HL-60 (cell line): ENCODE data around the gene MPG.
A peak's percentile ranks its signal among the peaks of the same experiment; 100 is the strongest.
"Not testable (repeated sequence)": the region's sequence is repeated elsewhere in the genome, so short reads cannot be mapped to it uniquely, and the experiment has no call there.

Experiments
- DNase-seq, 2 experiments: peaks; one replicate each; pipeline ENCODE4 v3.0.0-alpha.2; 2010 to 2020; ENCODE audit warnings: low read depth in 1 of 2, low spot score in 1 of 2
- H3K27ac ChIP-seq: fragments of 250-450 bp; sonication (Bioruptor Pico); replicated peaks from 2 replicates; pipeline ENCODE4 v1.5.1; 2020; ENCODE audit warnings: mild to moderate bottlenecking, moderate library complexity
- H3K27me3 ChIP-seq: fragments of 250-450 bp; sonication (Bioruptor Pico); 2 replicates; pipeline ENCODE4 v1.5.1; 2021; ENCODE audit warnings: mild to moderate bottlenecking, moderate library complexity; ENCODE audit not compliant: insufficient read depth, poor library complexity, severe bottlenecking
- H3K4me3 ChIP-seq: replicated peaks from 2 replicates; pipeline ENCODE4 v1.5.1; 2011; ENCODE audit warnings: mild to moderate bottlenecking, control low read depth, low read length; ENCODE audit not compliant: insufficient read depth
- CTCF ChIP-seq: IDR thresholded peaks from one replicate; pipeline ENCODE4 v1.5.1; 2011; ENCODE audit warnings: low read length, control low read depth, inconsistent platforms; ENCODE audit not compliant: insufficient read depth
- GABPA ChIP-seq: IDR thresholded peaks from 2 replicates; pipeline ENCODE4 v1.6.1; 2012; ENCODE audit warnings: low read depth
- POLR2AphosphoS5 ChIP-seq: IDR thresholded peaks from 2 replicates; pipeline ENCODE4 v1.6.1; 2012; ENCODE audit warnings: low read depth
- REST ChIP-seq: IDR thresholded peaks from 2 replicates; pipeline ENCODE4 v1.6.1; 2012; ENCODE audit warnings: low read depth; ENCODE audit not compliant: insufficient replicate concordance
- SPI1 ChIP-seq: IDR thresholded peaks from 2 replicates; pipeline ENCODE4 v1.6.1; 2012; ENCODE audit warnings: low read depth, mild to moderate bottlenecking, borderline replicate concordance
- long read RNA-seq: library from polyadenylated mRNA; unstranded; transcript quantifications from one replicate; pipeline ENCODE4 v2.0.0, GENCODE V29; 2020

Gene MPG
- long read RNA-seq, transcript MPG-202 (4 exons, 1,205 nt): major isoform, 216 of 232 reads
- long read RNA-seq, partial matches to known transcripts: 6 of 232 reads
- long read RNA-seq, other reads (novel, unspliced or antisense): 6 of 232 reads

- DNase-seq: peak; percentile 76 to 83
- Histone ChIP-seq H3K27me3 (peaks cover 4% of the 10 kb centered on the region), H3K4me3 (peak within 1 kb of the TSS; percentile 64), H3K27ac (peak within 1 kb of the TSS; percentile 72)
- TF ChIP-seq GABPA (no peak), CTCF (no peak), SPI1 (no peak), POLR2AphosphoS5 (no peak; the same call in 1 of the 2 replicates), REST (no peak)
Observed at GRCh38 chr16:77807-78443, at the start of gene MPG. MPG (plus strand) TSS chr16:78225; CDS start chr16:78310, 85 bp downstream.

- not testable (repeated sequence) for H3K4me3 ChIP-seq, DNase-seq, H3K27ac ChIP-seq, H3K27me3 ChIP-seq
Observed at GRCh38 chr16:30627-31026, 47.4 kb upstream of the MPG start.

GRCh38 chr16:33154-33876 lies 44.7 kb upstream of the MPG start:
- H3K27me3 ChIP-seq, H3K4me3 ChIP-seq, DNase-seq, H3K27ac ChIP-seq: not testable (repeated sequence)

- TF ChIP-seq POLR2AphosphoS5: no peak
- TF ChIP-seq REST: no peak
- TF ChIP-seq GABPA: no peak
- no peak for TF ChIP-seq CTCF
- no peak for TF ChIP-seq SPI1
- peak overlapping the region; percentile 77 for H3K27ac ChIP-seq
- no peak for DNase-seq
- no peaks in the 10 kb centered on the region for H3K27me3 ChIP-seq
- peak overlapping the region; percentile 6; the same call in 1 of the 2 replicates for H3K4me3 ChIP-seq
Observed at GRCh38 chr16:33877-34647, 44.0 kb upstream of the MPG start.
